ENCODE data around the gene SEC14L1. TPM values are rescaled to one million over a fixed set of nuclear protein-coding genes. Genes with fewer than 3 reads are reported as not detected.

Gene SEC14L1
- total RNA-seq, 1 donor from 2014 or later, result 400 TPM

- no peak for DNase-seq (ENCODE audit: low read depth, low spot score)
These were observed 116.4 kb downstream of the SEC14L1 start for GRCh38 chr17:77257169-77257568.

- no peak for DNase-seq (ENCODE audit: low read depth, low spot score)
These were observed 117.1 kb downstream of the SEC14L1 start for GRCh38 chr17:77257596-77258458.

DNA sequence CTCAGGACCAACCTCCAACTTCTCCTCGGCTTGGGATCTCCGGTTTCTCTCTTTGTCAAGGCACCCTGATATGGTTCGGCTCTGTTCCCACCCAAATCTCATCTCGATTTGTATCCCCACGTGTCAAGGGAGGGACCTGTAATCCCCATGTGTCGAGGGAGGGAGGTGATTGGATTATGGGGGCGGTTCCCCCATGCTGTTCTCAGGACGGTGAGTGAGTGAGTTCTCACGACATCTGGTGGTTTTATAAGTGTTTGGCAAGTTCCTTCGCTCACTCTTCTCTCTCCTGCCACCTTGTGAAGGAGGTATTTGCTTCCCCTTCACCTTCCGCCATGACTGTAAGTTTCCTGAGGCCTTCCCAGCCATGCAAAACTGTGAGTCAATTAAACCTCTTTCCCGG lies 117.9 kb downstream of the SEC14L1 start:
- no peak for DNase-seq (ENCODE audit: low read depth, low spot score)

- DNase-seq (ENCODE audit: low read depth, low spot score), result no peak
These were observed 124.0 kb downstream of the SEC14L1 start for GRCh38 chr17:77264617-77265230.

DNA sequence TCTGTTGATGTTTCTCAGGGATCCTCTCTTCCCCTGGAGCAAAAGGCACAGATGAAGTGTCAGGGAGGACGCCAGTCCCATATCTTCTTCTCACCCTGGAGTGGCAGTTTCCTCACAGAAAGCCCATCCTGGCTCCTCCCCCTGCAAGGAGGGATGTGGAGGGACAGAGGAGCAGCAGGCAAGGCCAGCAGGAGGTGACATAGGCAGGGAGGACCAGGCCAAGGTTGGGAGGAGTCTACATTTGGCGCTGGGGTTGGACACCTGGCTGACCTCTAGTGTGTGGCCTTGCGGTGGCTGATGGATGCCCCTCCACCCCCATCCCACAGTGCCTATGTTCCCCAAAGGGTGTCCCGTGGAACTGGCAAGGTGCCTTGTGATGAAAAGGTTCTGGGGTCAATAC lies 125.4 kb downstream of the SEC14L1 start:
- DNase-seq (ENCODE audit: low read depth, low spot score), result no peak

All from pulmonary artery endothelial cell (primary cell).